Vagina (tissue), 2 donors: ENCODE data around the gene SCAMP5. TPM values are rescaled to one million over a fixed set of nuclear protein-coding genes. Genes with fewer than 3 reads are reported as not detected.
A peak's percentile ranks its signal among the peaks of the same experiment; 100 is the strongest.

Experiments used
- DNase-seq, 2 donors: peaks; one replicate each; pipeline ENCODE4 v3.0.0-alpha.2; 2017; ENCODE audit errors: extremely low spot score in 2 of 2
- H3K27ac ChIP-seq: fragments of 200-600 bp; sonication (generic); one replicate; pipeline ENCODE4 v1.5.1; 2019
- H3K27me3 ChIP-seq: fragments of 200-600 bp; sonication (generic); one replicate; pipeline ENCODE4 v1.5.1; 2019
- H3K36me3 ChIP-seq, 2 donors: fragments of 200-600 bp; sonication (generic); one replicate each; pipeline ENCODE4 v1.5.1; 2017 to 2019
- H3K4me1 ChIP-seq: fragments of 200-600 bp; sonication (generic); one replicate; pipeline ENCODE4 v1.5.1; 2019
- H3K4me3 ChIP-seq, 2 donors: fragments of 200-600 bp; sonication (generic); 1 replicate in 1 of 2; 2 replicates in 1 of 2; pipeline ENCODE4 v1.5.1; 2016 to 2019
- H3K9me3 ChIP-seq: fragments of 200-600 bp; sonication (generic); one replicate; pipeline ENCODE4 v1.5.1; 2019
- CTCF ChIP-seq, 3 experiments: fragments of 450-650 bp in 2 of 3; fragments of 200-600 bp in 1 of 3; sonication (generic) in 1 of 3; IDR thresholded peaks; one replicate each; pipeline ENCODE4 v1.5.1; 2017 to 2019; ENCODE audit warnings: antibody characterized with exemption in 3 of 3, mild to moderate bottlenecking in 2 of 3, moderate library complexity in 2 of 3
- POLR2A ChIP-seq, 2 donors: fragments of 450-650 bp; IDR thresholded peaks; one replicate each; pipeline ENCODE4 v1.6.1; 2017; ENCODE audit warnings: antibody characterized with exemption in 2 of 2, mild to moderate bottlenecking in 2 of 2, moderate library complexity in 2 of 2
- POLR2AphosphoS5 ChIP-seq, 2 donors: sonication (generic); formaldehyde crosslinking; IDR thresholded peaks; one replicate each; pipeline ENCODE4 v1.9.0; 2017; ENCODE audit warnings: antibody characterized with exemption in 2 of 2, mild to moderate bottlenecking in 2 of 2, low read depth in 1 of 2; ENCODE audit not compliant: insufficient read depth in 1 of 2
- intact Hi-C: fragments of 100-400 bp; cut with DNase I; formaldehyde crosslinking; loops from one replicate; pipeline ENCODE4 v1.15.1; 2023
- total RNA-seq: library from RNA; depleted of rRNA; stranded (reverse); fragments of >200 nt; gene quantifications from one replicate; pipeline ENCODE4 v1.2.3, GENCODE V29; 2016

Gene SCAMP5
- 6.6 TPM for total RNA-seq

GRCh38 chr15:74995182-74995778 lies at the start of gene SCAMP5:
SCAMP5 (plus strand) TSS chr15:74995563; CDS start chr15:75011840, 16,277 bp downstream.
- TF ChIP-seq POLR2A (IDR thresholded peaks at IDR 0.05) (no peak), POLR2AphosphoS5 (IDR thresholded peaks at IDR 0.05; ENCODE audit: insufficient read depth in 1 of 2, low read depth in 1 of 2) (no peak), CTCF (IDR thresholded peaks at IDR 0.05) (no peak)
- H3K36me3 ChIP-seq: no peaks in the 10 kb centered on the region
- peaks cover 7% of the 10 kb centered on the region for H3K4me1 ChIP-seq
- intact Hi-C loops: no loop called here
- DNase-seq: no peak
- no peaks in the 10 kb centered on the region for H3K9me3 ChIP-seq
- no peaks in the 10 kb centered on the region for H3K27me3 ChIP-seq
- H3K4me3 ChIP-seq: peak within 1 kb of the TSS; percentile 56 to 58
- H3K27ac ChIP-seq: no peak within 1 kb of the TSS

- intact Hi-C loops: no loop called here
- peaks cover 17% of the 10 kb centered on the region for H3K4me1 ChIP-seq
- H3K36me3 ChIP-seq: no peaks in the 10 kb centered on the region
- no peak overlapping the region for H3K27ac ChIP-seq
- H3K4me3 ChIP-seq: no peak overlapping the region
- TF ChIP-seq POLR2AphosphoS5 (IDR thresholded peaks at IDR 0.05; ENCODE audit: insufficient read depth in 1 of 2, low read depth in 1 of 2) (peak in 1 of 2 donors; percentile 46), POLR2A (IDR thresholded peaks at IDR 0.05) (no peak), CTCF (IDR thresholded peaks at IDR 0.05) (peak; percentile 70 to 98 (median 95))
- DNase-seq: no peak
- H3K27me3 ChIP-seq: no peaks in the 10 kb centered on the region
- no peaks in the 10 kb centered on the region for H3K9me3 ChIP-seq
These were observed 45.1 kb upstream of the SCAMP5 start for GRCh38 chr15:74950078-74950908.

GRCh38 chr15:74951006-74951405 lies 44.4 kb upstream of the SCAMP5 start:
- no peak overlapping the region for H3K27ac ChIP-seq
- TF ChIP-seq POLR2AphosphoS5 (IDR thresholded peaks at IDR 0.05; ENCODE audit: insufficient read depth in 1 of 2, low read depth in 1 of 2) (no peak), CTCF (IDR thresholded peaks at IDR 0.05) (no peak), POLR2A (IDR thresholded peaks at IDR 0.05) (no peak)

GRCh38 chr15:74954515-74954914 lies 40.8 kb upstream of the SCAMP5 start:
- Histone ChIP-seq H3K4me3 (peak overlapping the region in 1 of 2 donors; percentile 68), H3K4me1 (peaks cover 51% of the 10 kb centered on the region), H3K27me3 (no peaks in the 10 kb centered on the region), H3K36me3 (no peaks in the 10 kb centered on the region), H3K27ac (peak overlapping the region; percentile 17), H3K9me3 (no peaks in the 10 kb centered on the region)
- no peak for TF ChIP-seq POLR2A (IDR thresholded peaks at IDR 0.05)
- TF ChIP-seq POLR2AphosphoS5 (IDR thresholded peaks at IDR 0.05; ENCODE audit: insufficient read depth in 1 of 2, low read depth in 1 of 2): no peak
- TF ChIP-seq CTCF (IDR thresholded peaks at IDR 0.05): no peak
- no peak for DNase-seq
- intact Hi-C loops: no loop called here

More at GRCh38 chr15:74951006-74951405, 44.4 kb upstream of the SCAMP5 start:
- Histone ChIP-seq H3K4me3 (no peak overlapping the region), H3K36me3 (no peaks in the 10 kb centered on the region), H3K4me1 (peaks cover 25% of the 10 kb centered on the region), H3K27me3 (no peaks in the 10 kb centered on the region), H3K9me3 (no peaks in the 10 kb centered on the region)
- intact Hi-C loops: no loop called here
- no peak for DNase-seq
